ENCODE data around the gene ARID1B. TPM values are rescaled to one million over a fixed set of nuclear protein-coding genes. Genes with fewer than 3 reads are reported as not detected.

The ARID1B gene
- total RNA-seq, 2 experiments from 2014 or later = 90.1 to 164 TPM

- CTCF ChIA-PET (ENCODE audit: unreplicated experiment) = no interaction called here
- Histone ChIP-seq H3K79me2 (ENCODE audit: insufficient read depth, low read depth, low read length) (peaks cover 68% of the 10 kb centered on the region), H3K36me3 (ENCODE audit: insufficient read depth, low read length) (no peaks in the 10 kb centered on the region), H3K9me3 (ENCODE audit: low read length) (no peaks in the 10 kb centered on the region), H3K4me2 (ENCODE audit: low read length) (no peak overlapping the region), H3K4me3 (ENCODE audit: low read depth, low read length, poor library complexity, severe bottlenecking) (no peak overlapping the region), H3K9me2 (ENCODE audit: insufficient read depth, low read length) (no peaks in the 10 kb centered on the region), H4K20me1 (ENCODE audit: insufficient read depth, low read length) (peaks cover 6% of the 10 kb centered on the region; the same call in 1 of the 2 replicates), H3K4me1 (ENCODE audit: insufficient read depth, low read length, poor library complexity, severe bottlenecking) (peaks cover 25% of the 10 kb centered on the region), H3K27ac (ENCODE audit: low read depth, low read length, poor library complexity, severe bottlenecking) (no peak overlapping the region), H2AFZ (ENCODE audit: low read length) (no peak overlapping the region)
- DNase-seq (ENCODE audit: low spot score) = no peak
- BruUV-seq (replicated peaks) = no TSS peak
- no peak for TF ChIP-seq EZH2phosphoT487 (IDR thresholded peaks at IDR 0.05; ENCODE audit: borderline replicate concordance, low read depth, low read length)
- TF ChIP-seq CTCF (conservative IDR thresholded peaks at IDR 0.05; ENCODE audit: low read length) = no peak
- POLR2A ChIA-PET = interaction anchor here (0.8 to 1.3 kb wide), 2 partner anchors 32 to 138 kb away, joined by 4 to 6 read pairs; no protein-coding TSS in a partner anchor
- intact Hi-C loops (cut with micrococcal nuclease; ENCODE audit: unreplicated experiment) = no loop called here
Observed at GRCh38 chr6:157017022-157017421, 239.8 kb downstream of the ARID1B start.

- no peaks in the 10 kb centered on the region for H3K9me3 ChIP-seq (ENCODE audit: low read length)
- H3K9me2 ChIP-seq (ENCODE audit: insufficient read depth, low read length) = no peaks in the 10 kb centered on the region
- no TSS peak for BruUV-seq (replicated peaks)
- H4K20me1 ChIP-seq (ENCODE audit: insufficient read depth, low read length) = peaks cover 12% of the 10 kb centered on the region; the same call in 1 of the 2 replicates
- H3K4me2 ChIP-seq (ENCODE audit: low read length) = no peak overlapping the region
- intact Hi-C loops (cut with micrococcal nuclease; ENCODE audit: unreplicated experiment) = no loop called here
- H3K79me2 ChIP-seq (ENCODE audit: insufficient read depth, low read depth, low read length) = peaks cover 72% of the 10 kb centered on the region
- no peak overlapping the region for H3K4me3 ChIP-seq (ENCODE audit: low read depth, low read length, poor library complexity, severe bottlenecking)
- H2AFZ ChIP-seq (ENCODE audit: low read length) = no peak overlapping the region
- H3K27ac ChIP-seq (ENCODE audit: low read depth, low read length, poor library complexity, severe bottlenecking) = no peak overlapping the region
- DNase-seq (ENCODE audit: low spot score) = no peak
- H3K36me3 ChIP-seq (ENCODE audit: insufficient read depth, low read length) = no peaks in the 10 kb centered on the region
- no peak for TF ChIP-seq CTCF (conservative IDR thresholded peaks at IDR 0.05; ENCODE audit: low read length)
- TF ChIP-seq EZH2phosphoT487 (IDR thresholded peaks at IDR 0.05; ENCODE audit: borderline replicate concordance, low read depth, low read length) = no peak
- CTCF ChIA-PET (ENCODE audit: unreplicated experiment) = interaction anchor here (0.6 kb wide), 1 partner anchor 1575 kb away, joined by 4 read pairs; no protein-coding TSS in a partner anchor
- H3K4me1 ChIP-seq (ENCODE audit: insufficient read depth, low read length, poor library complexity, severe bottlenecking) = peaks cover 32% of the 10 kb centered on the region
- POLR2A ChIA-PET = interaction anchor here (0.7 to 1.3 kb wide), 4 partner anchors 32 to 139 kb away, joined by 4 to 6 read pairs (median 5); no protein-coding TSS in a partner anchor
Observed at GRCh38 chr6:157017861-157018260, 240.7 kb downstream of the ARID1B start.

- Histone ChIP-seq H2AFZ (ENCODE audit: low read length) (no peak overlapping the region), H3K9me2 (ENCODE audit: insufficient read depth, low read length) (no peaks in the 10 kb centered on the region), H3K36me3 (ENCODE audit: insufficient read depth, low read length) (no peaks in the 10 kb centered on the region), H3K79me2 (ENCODE audit: insufficient read depth, low read depth, low read length) (peaks cover 81% of the 10 kb centered on the region), H3K4me2 (ENCODE audit: low read length) (peak overlapping the region; percentile 97), H3K4me3 (ENCODE audit: low read depth, low read length, poor library complexity, severe bottlenecking) (peak overlapping the region; percentile 73), H3K9me3 (ENCODE audit: low read length) (no peaks in the 10 kb centered on the region), H4K20me1 (ENCODE audit: insufficient read depth, low read length) (peaks cover 13% of the 10 kb centered on the region; the same call in 1 of the 2 replicates), H3K27ac (ENCODE audit: low read depth, low read length, poor library complexity, severe bottlenecking) (peak overlapping the region; percentile 89), H3K4me1 (ENCODE audit: insufficient read depth, low read length, poor library complexity, severe bottlenecking) (peaks cover 38% of the 10 kb centered on the region)
- CTCF ChIA-PET (ENCODE audit: unreplicated experiment) = interaction anchor here (0.5 to 1.2 kb wide), 3 partner anchors 122 to 833 kb away, joined by 3 read pairs; no protein-coding TSS in a partner anchor
- no TSS peak for BruUV-seq (replicated peaks)
- TF ChIP-seq CTCF (conservative IDR thresholded peaks at IDR 0.05; ENCODE audit: low read length) (peak; percentile 72), EZH2phosphoT487 (IDR thresholded peaks at IDR 0.05; ENCODE audit: borderline replicate concordance, low read depth, low read length) (no peak)
- DNase-seq (ENCODE audit: low spot score) = peak; percentile 50
- intact Hi-C loops (cut with micrococcal nuclease; ENCODE audit: unreplicated experiment) = no loop called here
- POLR2A ChIA-PET = interaction anchor here (0.6 to 1.6 kb wide), 4 partner anchors 31 to 167 kb away, joined by 3 to 11 read pairs (median 4); no protein-coding TSS in a partner anchor
Observed at GRCh38 chr6:157019115-157019641, 242.0 kb downstream of the ARID1B start.

Measured in OCI-LY7 (cell line).